GM23338 (cell line): ENCODE measurements around the gene C1QTNF8. TPM values are rescaled to one million over a fixed set of nuclear protein-coding genes. Genes with fewer than 3 reads are reported as not detected.

Source experiments
- ATAC-seq: fragments of 200-7000 bp; cut with Tn5 transposase; 3 replicates; pipeline ENCODE4 v1.9.1; 2020
- DNase-seq: peaks from one replicate; pipeline ENCODE4 v3.0.0-alpha.2; 2015; ENCODE audit warnings: low spot score
- H2AFZ ChIP-seq: fragments of 200-600 bp; sonication (generic); 2 replicates; pipeline ENCODE4 v1.8.0; 2016; ENCODE audit warnings: antibody characterized with exemption, mild to moderate bottlenecking, moderate library complexity
- H3F3A ChIP-seq: fragments of 200-600 bp; sonication (generic); replicated peaks from 2 replicates; pipeline ENCODE4 v1.8.0; 2017; ENCODE audit warnings: antibody characterized with exemption, mixed run types, low read depth
- H3K27ac ChIP-seq: fragments of 200-600 bp; sonication (generic); 2 replicates; pipeline ENCODE4 v1.6.1; 2016; ENCODE audit warnings: low read depth
- H3K27me3 ChIP-seq: fragments of 200-600 bp; sonication (generic); 2 replicates; pipeline ENCODE4 v1.8.0; 2016; ENCODE audit warnings: mild to moderate bottlenecking, mixed run types, moderate library complexity; ENCODE audit not compliant: insufficient read depth
- H3K36me3 ChIP-seq: fragments of 200-600 bp; sonication (generic); 2 replicates; pipeline ENCODE4 v1.8.0; 2016; ENCODE audit warnings: mild to moderate bottlenecking; ENCODE audit not compliant: insufficient read depth
- H3K4me1 ChIP-seq: fragments of 200-600 bp; sonication (generic); 2 replicates; pipeline ENCODE4 v1.8.0; 2016; ENCODE audit warnings: mild to moderate bottlenecking, moderate library complexity; ENCODE audit not compliant: insufficient read depth
- H3K4me2 ChIP-seq: fragments of 200-600 bp; sonication (generic); 2 replicates; pipeline ENCODE4 v1.7.1; 2017; ENCODE audit warnings: mixed run types
- H3K4me3 ChIP-seq: fragments of 200-600 bp; sonication (generic); 2 replicates; pipeline ENCODE4 v1.6.1; 2016; ENCODE audit warnings: mixed run types
- H3K79me2 ChIP-seq: fragments of 200-600 bp; sonication (generic); replicated peaks from 2 replicates; pipeline ENCODE4 v1.8.0; 2017; ENCODE audit warnings: mild to moderate bottlenecking; ENCODE audit not compliant: insufficient read depth
- H3K9me2 ChIP-seq: fragments of 200-600 bp; sonication (generic); 2 replicates; pipeline ENCODE4 v1.8.0; 2017; ENCODE audit not compliant: insufficient read depth
- H4K20me1 ChIP-seq: fragments of 200-600 bp; sonication (generic); replicated peaks from 2 replicates; pipeline ENCODE4 v1.8.0; 2017; ENCODE audit warnings: mild to moderate bottlenecking; ENCODE audit not compliant: insufficient read depth
- H3K27ac Mint-ChIP-seq: 2 replicates; pipeline ENCODE4 v1.8.0; 2020; ENCODE audit warnings: inconsistent platforms, mild to moderate bottlenecking, moderate library complexity, mixed read lengths
- H3K27me3 Mint-ChIP-seq: 3 replicates; pipeline ENCODE4 v1.8.0; 2022; ENCODE audit warnings: low read depth, mild to moderate bottlenecking, moderate library complexity, mixed read lengths, inconsistent platforms; ENCODE audit not compliant: insufficient read depth, poor library complexity
- H3K36me3 Mint-ChIP-seq: 3 replicates; pipeline ENCODE4 v1.8.0; 2021; ENCODE audit warnings: low read depth, mild to moderate bottlenecking, inconsistent platforms, moderate library complexity, mixed read lengths
- H3K4me1 Mint-ChIP-seq: 3 replicates; pipeline ENCODE4 v1.8.0; 2020; ENCODE audit warnings: mild to moderate bottlenecking, inconsistent platforms, mixed read lengths
- H3K4me3 Mint-ChIP-seq: 3 replicates; pipeline ENCODE4 v1.8.0; 2021; ENCODE audit warnings: moderate library complexity, mild to moderate bottlenecking, inconsistent platforms, mixed read lengths
- H3K9me3 Mint-ChIP-seq: 3 replicates; pipeline ENCODE4 v1.8.0; 2020; ENCODE audit warnings: moderate library complexity, mild to moderate bottlenecking, inconsistent platforms, mixed read lengths
- EZH2 ChIP-seq: fragments of 200-600 bp; sonication (generic); IDR thresholded peaks from one replicate; pipeline ENCODE4 v1.8.0; 2017; ENCODE audit warnings: antibody characterized with exemption, mild to moderate bottlenecking, low read depth; ENCODE audit not compliant: unreplicated experiment
- EZH2phosphoT487 ChIP-seq: fragments of 200-600 bp; sonication (generic); IDR thresholded peaks from one replicate; pipeline ENCODE4 v1.8.1; 2018; ENCODE audit warnings: antibody characterized with exemption; ENCODE audit not compliant: unreplicated experiment
- JUNB ChIP-seq: IDR thresholded peaks from one replicate; pipeline ENCODE4 v1.6.1; 2016; ENCODE audit warnings: antibody characterized with exemption; ENCODE audit not compliant: unreplicated experiment
- STAT1 ChIP-seq: IDR thresholded peaks from one replicate; pipeline ENCODE4 v1.6.1; 2016; ENCODE audit warnings: antibody characterized with exemption; ENCODE audit not compliant: unreplicated experiment
- ZNF331 ChIP-seq: fragments of 250-450 bp; sonication (Bioruptor Pico); IDR thresholded peaks from 2 replicates; pipeline ENCODE4 v1.5.0; 2020; ENCODE audit warnings: low read depth, mild to moderate bottlenecking, moderate library complexity
- polyA plus RNA-seq: library from polyadenylated mRNA; unstranded; fragments of >200 nt; fragmentation: Nextera tagmentation; extraction: Ambion mirVana; gene quantifications from 2 replicates; pipeline ENCODE4 v1.2.1, GENCODE V29; 2016
- total RNA-seq: library from RNA; depleted of rRNA; stranded (reverse); fragments of >200 nt; shearing (Covaris generic); gene quantifications from 2 replicates; pipeline ENCODE4 v1.2.3, GENCODE V29; 2014
- TF ChIP-seq, protein P1 (sequence below), 2 experiments: fragments of 200-600 bp in 1 of 2; sonication (generic) in 1 of 2; conservative IDR thresholded peaks; 2 replicates each; pipeline versions ENCODE4 v1.5.1 to v1.6.1; 2016 to 2017; ENCODE audit warnings: antibody characterized with exemption in 2 of 2, low read depth in 2 of 2, mild to moderate bottlenecking in 2 of 2, moderate library complexity in 1 of 2
- TF ChIP-seq, protein P2 (sequence below): IDR thresholded peaks from 2 replicates; pipeline ENCODE4 v1.6.1; 2016; ENCODE audit warnings: antibody characterized with exemption
- TF ChIP-seq, protein P3 (sequence below): fragments of 250-450 bp; sonication (Bioruptor Pico); IDR thresholded peaks from 2 replicates; pipeline ENCODE4 v1.5.0; 2020; ENCODE audit warnings: mild to moderate bottlenecking, moderate library complexity

The C1QTNF8 gene
- total and polyA plus RNA-seq, 2 experiments from 2014 or later: not detected

DNA sequence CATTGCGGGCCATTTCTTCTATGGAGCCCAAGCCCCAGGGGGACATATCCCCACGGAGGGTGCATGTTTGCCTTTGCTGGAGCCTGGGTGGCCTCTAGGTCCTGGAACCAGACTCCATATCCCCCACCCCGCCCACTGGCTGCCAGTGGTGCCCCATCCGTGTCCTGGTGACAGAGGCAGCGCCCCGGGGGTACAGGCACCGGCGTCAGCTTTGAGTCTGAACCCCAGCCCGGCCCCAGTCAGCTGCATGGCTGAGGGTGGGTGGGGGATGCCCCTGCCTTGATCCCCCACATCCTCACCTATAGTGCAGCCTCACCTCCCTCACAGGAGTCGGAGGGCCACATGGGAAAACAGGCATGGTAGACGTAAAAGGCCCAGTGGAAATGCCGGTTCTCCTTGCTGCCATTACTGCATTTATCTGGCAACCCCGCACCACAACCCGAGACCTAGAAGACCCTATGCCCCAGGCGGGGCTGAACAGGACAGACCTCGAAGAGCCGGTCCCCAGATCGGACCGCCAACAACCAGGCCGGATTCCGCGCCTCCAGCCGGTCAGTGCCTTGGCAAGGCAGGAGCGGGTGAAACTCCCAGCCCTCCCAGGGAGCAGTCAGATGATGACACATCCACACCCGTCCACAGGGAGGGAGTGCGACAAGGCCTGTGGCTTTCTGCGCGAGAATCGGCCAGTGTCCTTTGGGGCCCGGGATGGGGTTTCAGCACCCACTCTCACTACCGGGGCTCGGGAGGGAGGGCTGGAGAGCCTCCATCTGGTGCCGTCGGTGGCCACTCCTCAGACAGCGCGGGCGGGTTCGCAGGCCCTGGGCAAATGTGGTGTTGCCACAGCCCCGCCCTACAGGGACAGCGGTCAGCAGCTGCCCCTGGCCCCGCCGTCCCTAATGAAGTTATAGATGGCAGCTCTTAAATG is 35.4 kb downstream of the C1QTNF8 start:
- no peaks in the 10 kb centered on the region for H3K27me3 ChIP-seq
- no peak overlapping the region for H3K4me2 ChIP-seq
- TF ChIP-seq EZH2 (no peak), STAT1 (no peak), ZNF331 (CRISPR knock-in tag) (no peak), JUNB (no peak)
- TF ChIP-seq, protein P1, sequence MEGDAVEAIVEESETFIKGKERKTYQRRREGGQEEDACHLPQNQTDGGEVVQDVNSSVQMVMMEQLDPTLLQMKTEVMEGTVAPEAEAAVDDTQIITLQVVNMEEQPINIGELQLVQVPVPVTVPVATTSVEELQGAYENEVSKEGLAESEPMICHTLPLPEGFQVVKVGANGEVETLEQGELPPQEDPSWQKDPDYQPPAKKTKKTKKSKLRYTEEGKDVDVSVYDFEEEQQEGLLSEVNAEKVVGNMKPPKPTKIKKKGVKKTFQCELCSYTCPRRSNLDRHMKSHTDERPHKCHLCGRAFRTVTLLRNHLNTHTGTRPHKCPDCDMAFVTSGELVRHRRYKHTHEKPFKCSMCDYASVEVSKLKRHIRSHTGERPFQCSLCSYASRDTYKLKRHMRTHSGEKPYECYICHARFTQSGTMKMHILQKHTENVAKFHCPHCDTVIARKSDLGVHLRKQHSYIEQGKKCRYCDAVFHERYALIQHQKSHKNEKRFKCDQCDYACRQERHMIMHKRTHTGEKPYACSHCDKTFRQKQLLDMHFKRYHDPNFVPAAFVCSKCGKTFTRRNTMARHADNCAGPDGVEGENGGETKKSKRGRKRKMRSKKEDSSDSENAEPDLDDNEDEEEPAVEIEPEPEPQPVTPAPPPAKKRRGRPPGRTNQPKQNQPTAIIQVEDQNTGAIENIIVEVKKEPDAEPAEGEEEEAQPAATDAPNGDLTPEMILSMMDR (conservative IDR thresholded peaks at IDR 0.05; ENCODE audit: low read depth in 2 of 2): no peak
- TF ChIP-seq, protein P2, sequence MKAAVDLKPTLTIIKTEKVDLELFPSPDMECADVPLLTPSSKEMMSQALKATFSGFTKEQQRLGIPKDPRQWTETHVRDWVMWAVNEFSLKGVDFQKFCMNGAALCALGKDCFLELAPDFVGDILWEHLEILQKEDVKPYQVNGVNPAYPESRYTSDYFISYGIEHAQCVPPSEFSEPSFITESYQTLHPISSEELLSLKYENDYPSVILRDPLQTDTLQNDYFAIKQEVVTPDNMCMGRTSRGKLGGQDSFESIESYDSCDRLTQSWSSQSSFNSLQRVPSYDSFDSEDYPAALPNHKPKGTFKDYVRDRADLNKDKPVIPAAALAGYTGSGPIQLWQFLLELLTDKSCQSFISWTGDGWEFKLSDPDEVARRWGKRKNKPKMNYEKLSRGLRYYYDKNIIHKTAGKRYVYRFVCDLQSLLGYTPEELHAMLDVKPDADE: no peak
- H3K4me3 ChIP-seq: no peak overlapping the region
- DNase-seq (no peak), ATAC-seq (no peak)
- H3K79me2 ChIP-seq: no peaks in the 10 kb centered on the region
- Mint-ChIP-seq H3K4me3 (no peak overlapping the region), H3K9me3 (peaks cover 8% of the 10 kb centered on the region), H3K4me1 (no peaks in the 10 kb centered on the region; the same call in 2 of the 3 replicates), H3K27ac (no peak overlapping the region), H3K27me3 (peaks cover 5% of the 10 kb centered on the region), H3K36me3 (peaks cover 3% of the 10 kb centered on the region; the same call in 1 of the 3 replicates)
- no peaks in the 10 kb centered on the region for H3K36me3 ChIP-seq
- H3K9me2 ChIP-seq: no peaks in the 10 kb centered on the region
- no peaks in the 10 kb centered on the region for H3K4me1 ChIP-seq
- no peaks in the 10 kb centered on the region for H3F3A ChIP-seq
- no peak overlapping the region for H3K27ac ChIP-seq
- H4K20me1 ChIP-seq: no peaks in the 10 kb centered on the region
- H2AFZ ChIP-seq: no peak overlapping the region

DNA sequence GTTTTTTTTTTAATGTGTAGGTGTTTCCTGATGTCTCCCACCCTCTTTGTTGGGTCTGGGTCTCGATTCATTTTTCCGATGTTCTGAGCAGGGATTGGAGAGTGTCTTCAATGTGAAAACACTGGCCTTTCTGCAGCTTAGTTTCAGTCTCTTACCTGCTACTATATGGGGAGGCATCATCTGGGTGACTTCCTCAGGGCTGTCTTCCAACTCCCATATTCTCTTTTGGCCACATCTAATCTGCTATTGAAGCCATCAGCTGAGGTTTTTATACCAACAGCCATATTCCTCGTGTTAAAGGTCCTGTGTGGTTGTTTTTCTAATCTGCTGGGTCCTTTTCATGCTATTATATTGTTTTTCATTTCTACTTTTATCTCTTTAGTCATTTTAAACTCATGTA is 36.7 kb downstream of the C1QTNF8 start:
- Mint-ChIP-seq H3K27ac (no peak overlapping the region), H3K9me3 (peaks cover 8% of the 10 kb centered on the region)

More for the DNA sequence above, 36.7 kb downstream of the C1QTNF8 start:
- Histone ChIP-seq H4K20me1 (no peaks in the 10 kb centered on the region), H3K27me3 (no peaks in the 10 kb centered on the region), H3K4me2 (no peak overlapping the region), H3K79me2 (no peaks in the 10 kb centered on the region), H2AFZ (no peak overlapping the region), H3F3A (no peaks in the 10 kb centered on the region), H3K36me3 (no peaks in the 10 kb centered on the region), H3K4me1 (no peaks in the 10 kb centered on the region), H3K9me2 (no peaks in the 10 kb centered on the region), H3K4me3 (no peak overlapping the region), H3K27ac (no peak overlapping the region)
- Mint-ChIP-seq H3K4me3 (no peak overlapping the region; the same call in 2 of the 3 replicates), H3K4me1 (no peaks in the 10 kb centered on the region; the same call in 2 of the 3 replicates), H3K36me3 (peaks cover 3% of the 10 kb centered on the region; the same call in 1 of the 3 replicates), H3K27me3 (peaks cover 6% of the 10 kb centered on the region)
- TF ChIP-seq STAT1 (no peak), EZH2phosphoT487 (no peak), JUNB (no peak)
- TF ChIP-seq, protein P3, sequence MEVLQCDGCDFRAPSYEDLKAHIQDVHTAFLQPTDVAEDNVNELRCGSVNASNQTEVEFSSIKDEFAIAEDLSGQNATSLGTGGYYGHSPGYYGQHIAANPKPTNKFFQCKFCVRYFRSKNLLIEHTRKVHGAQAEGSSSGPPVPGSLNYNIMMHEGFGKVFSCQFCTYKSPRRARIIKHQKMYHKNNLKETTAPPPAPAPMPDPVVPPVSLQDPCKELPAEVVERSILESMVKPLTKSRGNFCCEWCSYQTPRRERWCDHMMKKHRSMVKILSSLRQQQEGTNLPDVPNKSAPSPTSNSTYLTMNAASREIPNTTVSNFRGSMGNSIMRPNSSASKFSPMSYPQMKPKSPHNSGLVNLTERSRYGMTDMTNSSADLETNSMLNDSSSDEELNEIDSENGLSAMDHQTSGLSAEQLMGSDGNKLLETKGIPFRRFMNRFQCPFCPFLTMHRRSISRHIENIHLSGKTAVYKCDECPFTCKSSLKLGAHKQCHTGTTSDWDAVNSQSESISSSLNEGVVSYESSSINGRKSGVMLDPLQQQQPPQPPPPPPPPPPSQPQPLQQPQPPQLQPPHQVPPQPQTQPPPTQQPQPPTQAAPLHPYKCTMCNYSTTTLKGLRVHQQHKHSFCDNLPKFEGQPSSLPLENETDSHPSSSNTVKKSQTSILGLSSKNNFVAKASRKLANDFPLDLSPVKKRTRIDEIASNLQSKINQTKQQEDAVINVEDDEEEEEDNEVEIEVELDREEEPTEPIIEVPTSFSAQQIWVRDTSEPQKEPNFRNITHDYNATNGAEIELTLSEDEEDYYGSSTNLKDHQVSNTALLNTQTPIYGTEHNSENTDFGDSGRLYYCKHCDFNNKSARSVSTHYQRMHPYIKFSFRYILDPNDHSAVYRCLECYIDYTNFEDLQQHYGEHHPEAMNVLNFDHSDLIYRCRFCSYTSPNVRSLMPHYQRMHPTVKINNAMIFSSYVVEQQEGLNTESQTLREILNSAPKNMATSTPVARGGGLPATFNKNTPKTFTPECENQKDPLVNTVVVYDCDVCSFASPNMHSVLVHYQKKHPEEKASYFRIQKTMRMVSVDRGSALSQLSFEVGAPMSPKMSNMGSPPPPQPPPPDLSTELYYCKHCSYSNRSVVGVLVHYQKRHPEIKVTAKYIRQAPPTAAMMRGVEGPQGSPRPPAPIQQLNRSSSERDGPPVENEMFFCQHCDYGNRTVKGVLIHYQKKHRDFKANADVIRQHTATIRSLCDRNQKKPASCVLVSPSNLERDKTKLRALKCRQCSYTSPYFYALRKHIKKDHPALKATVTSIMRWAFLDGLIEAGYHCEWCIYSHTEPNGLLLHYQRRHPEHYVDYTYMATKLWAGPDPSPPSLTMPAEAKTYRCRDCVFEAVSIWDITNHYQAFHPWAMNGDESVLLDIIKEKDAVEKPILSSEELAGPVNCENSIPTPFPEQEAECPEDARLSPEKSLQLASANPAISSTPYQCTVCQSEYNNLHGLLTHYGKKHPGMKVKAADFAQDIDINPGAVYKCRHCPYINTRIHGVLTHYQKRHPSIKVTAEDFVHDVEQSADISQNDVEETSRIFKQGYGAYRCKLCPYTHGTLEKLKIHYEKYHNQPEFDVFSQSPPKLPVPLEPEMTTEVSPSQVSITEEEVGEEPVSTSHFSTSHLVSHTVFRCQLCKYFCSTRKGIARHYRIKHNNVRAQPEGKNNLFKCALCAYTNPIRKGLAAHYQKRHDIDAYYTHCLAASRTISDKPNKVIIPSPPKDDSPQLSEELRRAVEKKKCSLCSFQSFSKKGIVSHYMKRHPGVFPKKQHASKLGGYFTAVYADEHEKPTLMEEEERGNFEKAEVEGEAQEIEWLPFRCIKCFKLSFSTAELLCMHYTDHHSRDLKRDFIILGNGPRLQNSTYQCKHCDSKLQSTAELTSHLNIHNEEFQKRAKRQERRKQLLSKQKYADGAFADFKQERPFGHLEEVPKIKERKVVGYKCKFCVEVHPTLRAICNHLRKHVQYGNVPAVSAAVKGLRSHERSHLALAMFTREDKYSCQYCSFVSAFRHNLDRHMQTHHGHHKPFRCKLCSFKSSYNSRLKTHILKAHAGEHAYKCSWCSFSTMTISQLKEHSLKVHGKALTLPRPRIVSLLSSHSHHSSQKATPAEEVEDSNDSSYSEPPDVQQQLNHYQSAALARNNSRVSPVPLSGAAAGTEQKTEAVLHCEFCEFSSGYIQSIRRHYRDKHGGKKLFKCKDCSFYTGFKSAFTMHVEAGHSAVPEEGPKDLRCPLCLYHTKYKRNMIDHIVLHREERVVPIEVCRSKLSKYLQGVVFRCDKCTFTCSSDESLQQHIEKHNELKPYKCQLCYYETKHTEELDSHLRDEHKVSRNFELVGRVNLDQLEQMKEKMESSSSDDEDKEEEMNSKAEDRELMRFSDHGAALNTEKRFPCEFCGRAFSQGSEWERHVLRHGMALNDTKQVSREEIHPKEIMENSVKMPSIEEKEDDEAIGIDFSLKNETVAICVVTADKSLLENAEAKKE (CRISPR knock-in tag): no peak
- TF ChIP-seq, protein P1 (conservative IDR thresholded peaks at IDR 0.05; ENCODE audit: low read depth in 2 of 2): no peak
- DNase-seq (no peak), ATAC-seq (no peak)
